SH-SY5Y (cell line): ENCODE results near the gene LTBP1.

Experiments
- GATA2 ChIP-seq: IDR thresholded peaks from 2 replicates; pipeline ENCODE4 v1.6.1; 2011; ENCODE audit warnings: mild to moderate bottlenecking, low read depth, low read length
- GATA3 ChIP-seq: IDR thresholded peaks from 2 replicates; pipeline ENCODE4 v1.6.1; 2011; ENCODE audit warnings: low read depth, mild to moderate bottlenecking, low read length, moderate library complexity

- TF ChIP-seq GATA2 = no peak
- no peak for TF ChIP-seq GATA3
Measured at GRCh38 chr2:33024758-33025157, 78.0 kb downstream of the LTBP1 start.
